ENCODE data around the gene JAG1.

JAG1 gene

GRCh38 chr20:10644458-10645204 lies 29.2 kb downstream of the JAG1 start:
- Histone ChIP-seq H3K27me3 (ENCODE audit: control insufficient read depth, insufficient read depth, low read length) (no peaks in the 10 kb centered on the region), H3K4me1 (ENCODE audit: control insufficient read depth, insufficient read depth, low read length) (peaks cover 21% of the 10 kb centered on the region), H3K4me3 (ENCODE audit: low read depth, low read length) (no peak overlapping the region), H3K9ac (ENCODE audit: low read depth, low read length) (no peak overlapping the region), H3K36me3 (ENCODE audit: control insufficient read depth, insufficient read depth, low read length) (peaks cover 98% of the 10 kb centered on the region), H3K9me3 (ENCODE audit: control insufficient read depth, insufficient read depth, low read length) (no peaks in the 10 kb centered on the region), H3K27ac (ENCODE audit: low read depth, low read length) (no peak overlapping the region)

- H3K27me3 ChIP-seq (ENCODE audit: control insufficient read depth, insufficient read depth, low read length), result no peaks in the 10 kb centered on the region
- H3K36me3 ChIP-seq (ENCODE audit: control insufficient read depth, insufficient read depth, low read length), result peaks cover 96% of the 10 kb centered on the region
Observed at GRCh38 chr20:10643560-10643873, 30.3 kb downstream of the JAG1 start.

GRCh38 chr20:10642856-10643559 lies 30.8 kb downstream of the JAG1 start:
- H3K27ac ChIP-seq (ENCODE audit: low read depth, low read length), result no peak overlapping the region
- H3K4me3 ChIP-seq (ENCODE audit: low read depth, low read length), result no peak overlapping the region
- H3K36me3 ChIP-seq (ENCODE audit: control insufficient read depth, insufficient read depth, low read length), result peaks cover 91% of the 10 kb centered on the region
- no peaks in the 10 kb centered on the region for H3K9me3 ChIP-seq (ENCODE audit: control insufficient read depth, insufficient read depth, low read length)
- no peak overlapping the region for H3K9ac ChIP-seq (ENCODE audit: low read depth, low read length)
- peaks cover 20% of the 10 kb centered on the region for H3K4me1 ChIP-seq (ENCODE audit: control insufficient read depth, insufficient read depth, low read length)
- no peaks in the 10 kb centered on the region for H3K27me3 ChIP-seq (ENCODE audit: control insufficient read depth, insufficient read depth, low read length)

More at GRCh38 chr20:10643560-10643873, 30.3 kb downstream of the JAG1 start:
- H3K4me1 ChIP-seq (ENCODE audit: control insufficient read depth, insufficient read depth, low read length), result peaks cover 20% of the 10 kb centered on the region
- no peak overlapping the region for H3K27ac ChIP-seq (ENCODE audit: low read depth, low read length)
- H3K4me3 ChIP-seq (ENCODE audit: low read depth, low read length), result no peak overlapping the region
- no peak overlapping the region for H3K9ac ChIP-seq (ENCODE audit: low read depth, low read length)
- no peaks in the 10 kb centered on the region for H3K9me3 ChIP-seq (ENCODE audit: control insufficient read depth, insufficient read depth, low read length)

- H3K27ac ChIP-seq (ENCODE audit: low read depth, low read length), result no peak overlapping the region
- peaks cover 24% of the 10 kb centered on the region for H3K4me1 ChIP-seq (ENCODE audit: control insufficient read depth, insufficient read depth, low read length)
- peaks cover 80% of the 10 kb centered on the region for H3K36me3 ChIP-seq (ENCODE audit: control insufficient read depth, insufficient read depth, low read length)
- H3K9me3 ChIP-seq (ENCODE audit: control insufficient read depth, insufficient read depth, low read length), result no peaks in the 10 kb centered on the region
- no peaks in the 10 kb centered on the region for H3K27me3 ChIP-seq (ENCODE audit: control insufficient read depth, insufficient read depth, low read length)
- H3K9ac ChIP-seq (ENCODE audit: low read depth, low read length), result no peak overlapping the region
- H3K4me3 ChIP-seq (ENCODE audit: low read depth, low read length), result no peak overlapping the region
Observed at GRCh38 chr20:10641893-10642292, 31.9 kb downstream of the JAG1 start.

GRCh38 chr20:10641467-10641866 lies 32.3 kb downstream of the JAG1 start:
- H3K4me3 ChIP-seq (ENCODE audit: low read depth, low read length), result no peak overlapping the region
- no peak overlapping the region for H3K9ac ChIP-seq (ENCODE audit: low read depth, low read length)
- no peaks in the 10 kb centered on the region for H3K9me3 ChIP-seq (ENCODE audit: control insufficient read depth, insufficient read depth, low read length)
- no peaks in the 10 kb centered on the region for H3K27me3 ChIP-seq (ENCODE audit: control insufficient read depth, insufficient read depth, low read length)
- H3K4me1 ChIP-seq (ENCODE audit: control insufficient read depth, insufficient read depth, low read length), result peaks cover 28% of the 10 kb centered on the region
- H3K27ac ChIP-seq (ENCODE audit: low read depth, low read length), result no peak overlapping the region
- peaks cover 76% of the 10 kb centered on the region for H3K36me3 ChIP-seq (ENCODE audit: control insufficient read depth, insufficient read depth, low read length)

GRCh38 chr20:10640897-10641296 lies 32.9 kb downstream of the JAG1 start:
- Histone ChIP-seq H3K4me1 (ENCODE audit: control insufficient read depth, insufficient read depth, low read length) (peaks cover 33% of the 10 kb centered on the region), H3K36me3 (ENCODE audit: control insufficient read depth, insufficient read depth, low read length) (peaks cover 72% of the 10 kb centered on the region), H3K27me3 (ENCODE audit: control insufficient read depth, insufficient read depth, low read length) (no peaks in the 10 kb centered on the region)

GRCh38 chr20:10639737-10640556 lies 33.9 kb downstream of the JAG1 start:
- H3K4me1 ChIP-seq (ENCODE audit: control insufficient read depth, insufficient read depth, low read length), result peaks cover 42% of the 10 kb centered on the region
- H3K9me3 ChIP-seq (ENCODE audit: control insufficient read depth, insufficient read depth, low read length), result no peaks in the 10 kb centered on the region
- peak overlapping the region; percentile 24 for H3K27ac ChIP-seq (ENCODE audit: low read depth, low read length)
- no peaks in the 10 kb centered on the region for H3K27me3 ChIP-seq (ENCODE audit: control insufficient read depth, insufficient read depth, low read length)
- H3K4me3 ChIP-seq (ENCODE audit: low read depth, low read length), result no peak overlapping the region
- no peak overlapping the region for H3K9ac ChIP-seq (ENCODE audit: low read depth, low read length)
- peaks cover 62% of the 10 kb centered on the region for H3K36me3 ChIP-seq (ENCODE audit: control insufficient read depth, insufficient read depth, low read length)

More at GRCh38 chr20:10640897-10641296, 32.9 kb downstream of the JAG1 start:
- no peaks in the 10 kb centered on the region for H3K9me3 ChIP-seq (ENCODE audit: control insufficient read depth, insufficient read depth, low read length)
- no peak overlapping the region for H3K9ac ChIP-seq (ENCODE audit: low read depth, low read length)
- H3K27ac ChIP-seq (ENCODE audit: low read depth, low read length), result peak overlapping the region; percentile 24
- H3K4me3 ChIP-seq (ENCODE audit: low read depth, low read length), result no peak overlapping the region

- Histone ChIP-seq H3K36me3 (ENCODE audit: control insufficient read depth, insufficient read depth, low read length) (peaks cover 55% of the 10 kb centered on the region), H3K9me3 (ENCODE audit: control insufficient read depth, insufficient read depth, low read length) (no peaks in the 10 kb centered on the region), H3K4me1 (ENCODE audit: control insufficient read depth, insufficient read depth, low read length) (peaks cover 44% of the 10 kb centered on the region), H3K27ac (ENCODE audit: low read depth, low read length) (no peak overlapping the region), H3K27me3 (ENCODE audit: control insufficient read depth, insufficient read depth, low read length) (no peaks in the 10 kb centered on the region), H3K4me3 (ENCODE audit: low read depth, low read length) (no peak overlapping the region), H3K9ac (ENCODE audit: low read depth, low read length) (no peak overlapping the region)
Observed at GRCh38 chr20:10639077-10639736, 34.6 kb downstream of the JAG1 start.

- Histone ChIP-seq H3K4me1 (ENCODE audit: control insufficient read depth, insufficient read depth, low read length) (peaks cover 61% of the 10 kb centered on the region), H3K27ac (ENCODE audit: low read depth, low read length) (peak overlapping the region; percentile 91), H3K27me3 (ENCODE audit: control insufficient read depth, insufficient read depth, low read length) (no peaks in the 10 kb centered on the region), H3K9ac (ENCODE audit: low read depth, low read length) (0 out of 2 replicates have a peak overlapping the region, but pooled peaks have one; percentile 3), H3K36me3 (ENCODE audit: control insufficient read depth, insufficient read depth, low read length) (peaks cover 38% of the 10 kb centered on the region), H3K9me3 (ENCODE audit: control insufficient read depth, insufficient read depth, low read length) (no peaks in the 10 kb centered on the region), H3K4me3 (ENCODE audit: low read depth, low read length) (no peak overlapping the region)
Observed at GRCh38 chr20:10637563-10637962, 36.2 kb downstream of the JAG1 start.

- no peak overlapping the region for H3K4me3 ChIP-seq (ENCODE audit: low read depth, low read length)
- peak overlapping the region; percentile 91 for H3K27ac ChIP-seq (ENCODE audit: low read depth, low read length)
- H3K36me3 ChIP-seq (ENCODE audit: control insufficient read depth, insufficient read depth, low read length), result peaks cover 34% of the 10 kb centered on the region
- H3K27me3 ChIP-seq (ENCODE audit: control insufficient read depth, insufficient read depth, low read length), result no peaks in the 10 kb centered on the region
- H3K9me3 ChIP-seq (ENCODE audit: control insufficient read depth, insufficient read depth, low read length), result no peaks in the 10 kb centered on the region
- 0 out of 2 replicates have a peak overlapping the region, but pooled peaks have one; percentile 3 for H3K9ac ChIP-seq (ENCODE audit: low read depth, low read length)
- H3K4me1 ChIP-seq (ENCODE audit: control insufficient read depth, insufficient read depth, low read length), result peaks cover 65% of the 10 kb centered on the region
Observed at GRCh38 chr20:10637031-10637559, 36.7 kb downstream of the JAG1 start.

All from HUES48 (cell line).